GM12878 (cell line): ENCODE results near the gene DTNA. TPM values are rescaled to one million over a fixed set of nuclear protein-coding genes. Genes with fewer than 3 reads are reported as not detected.

Experiments used
- ATAC-seq: fragments of 200-7000 bp; cut with Tn5 transposase; 3 replicates; pipeline ENCODE4 v1.9.1; 2020; ENCODE audit warnings: mild to moderate bottlenecking, moderate library complexity
- BruUV-seq: library from RNA; stranded (reverse); fragments of 400-500 nt; replicated peaks from 2 replicates; lab custom pipeline; 2021; lab: Mats Ljungman, UMichigan
- CTCF ChIA-PET: fragments of 300-600 bp; sonication (Branson Sonifier 250); formaldehyde crosslinking; extraction: SDS; loops from one replicate; lab custom pipeline; 2021; ENCODE audit warnings: inconsistent platforms; lab: Yijun Ruan, JAX
- POLR2A ChIA-PET: fragments of 350-600 bp; formaldehyde crosslinking; extraction: SDS; loops from one replicate; lab custom pipeline; 2021; ENCODE audit warnings: inconsistent platforms; lab: Charles Lee
- RAD21 ChIA-PET: fragments of 300-600 bp; sonication (Branson Sonifier 250); formaldehyde crosslinking; loops from one replicate; lab custom pipeline; 2023; ENCODE audit warnings: antibody characterized with exemption; ENCODE audit not compliant: unreplicated experiment; lab: Charles Lee
- SMC1A ChIA-PET: fragments of 300-600 bp; sonication (Branson Sonifier 250); formaldehyde crosslinking; loops from one replicate; lab custom pipeline; 2023; ENCODE audit not compliant: unreplicated experiment, uncharacterized antibody; lab: Charles Lee
- DNase-seq: peaks from one replicate; pipeline ENCODE4 v3.0.0-alpha.2; 2011; ENCODE audit warnings: low read depth, low spot score
- FAIRE-seq: peaks from 3 replicates; lab custom pipeline; 2011; peaks lifted over from hg19 to GRCh38; lab: Jason Lieb, UNC
- H2AFZ ChIP-seq: 2 replicates; pipeline ENCODE4 v1.6.0; 2011; ENCODE audit warnings: low read depth, low read length, control low read depth; ENCODE audit not compliant: control insufficient read depth
- H3K27ac ChIP-seq: 2 replicates; pipeline ENCODE4 v1.5.1; 2011; ENCODE audit warnings: control low read depth; ENCODE audit not compliant: control insufficient read depth, insufficient read depth
- H3K27me3 ChIP-seq, 2 experiments: replicated peaks in 1 of 2; 2 replicates each; pipeline versions ENCODE4 v1.6.0 to v1.6.1; 2011; ENCODE audit warnings: low read length in 1 of 2; ENCODE audit not compliant: control insufficient read depth in 2 of 2, insufficient read depth in 2 of 2
- H3K36me3 ChIP-seq, 2 experiments: 2 replicates each; pipeline ENCODE4 v1.5.1; 2011; ENCODE audit warnings: low read length in 1 of 2; ENCODE audit not compliant: control insufficient read depth in 2 of 2, insufficient read depth in 2 of 2
- H3K4me1 ChIP-seq: 2 replicates; pipeline ENCODE4 v1.6.1; 2011; ENCODE audit warnings: mild to moderate bottlenecking, low read length, moderate library complexity, mixed read lengths; ENCODE audit not compliant: control insufficient read depth, insufficient read depth
- H3K4me2 ChIP-seq: 2 replicates; pipeline ENCODE4 v1.6.0; 2011; ENCODE audit warnings: control low read depth; ENCODE audit not compliant: control insufficient read depth, insufficient read depth
- H3K4me3 ChIP-seq: fragments of 200-600 bp; sonication (generic); 2 replicates; pipeline ENCODE4 v1.5.1; 2016
- H3K79me2 ChIP-seq: 2 replicates; pipeline ENCODE4 v1.6.0; 2011; ENCODE audit warnings: low read length; ENCODE audit not compliant: control insufficient read depth, insufficient read depth
- H3K9ac ChIP-seq: 2 replicates; pipeline ENCODE4 v1.8.0; 2011; ENCODE audit warnings: low read length, control low read depth, mixed read lengths; ENCODE audit not compliant: control insufficient read depth, insufficient read depth
- H3K9me3 ChIP-seq: replicated peaks from 3 replicates; pipeline ENCODE4 v1.5.1; 2011; ENCODE audit warnings: mild to moderate bottlenecking, low read length; ENCODE audit not compliant: control insufficient read depth, insufficient read depth
- H4K20me1 ChIP-seq: 2 replicates; pipeline ENCODE4 v1.6.0; 2011; ENCODE audit not compliant: control insufficient read depth, insufficient read depth
- CREB1 ChIP-seq: IDR thresholded peaks from 2 replicates; pipeline ENCODE4 v1.6.1; 2012; ENCODE audit warnings: low read depth, mild to moderate bottlenecking, inconsistent platforms
- CTCF ChIP-seq, 3 experiments: IDR thresholded peaks in 2 of 3; conservative IDR thresholded peaks in 1 of 3; 2 replicates each; pipeline ENCODE4 v1.5.1; 2011; ENCODE audit warnings: low read depth in 3 of 3, low read length in 3 of 3, mild to moderate bottlenecking in 3 of 3, control low read depth in 2 of 3, moderate library complexity in 2 of 3, inconsistent platforms in 1 of 3, mixed read lengths in 1 of 3; ENCODE audit not compliant: control insufficient read depth in 2 of 3, insufficient read depth in 1 of 3; ENCODE audit errors: extremely low read depth in 1 of 3
- EGR1 ChIP-seq, 2 experiments: IDR thresholded peaks; 1 replicate in 1 of 2; 2 replicates in 1 of 2; pipeline ENCODE4 v1.6.1; 2011 to 2012; ENCODE audit warnings: low read depth in 2 of 2, low read length in 2 of 2, borderline replicate concordance in 1 of 2, mild to moderate bottlenecking in 1 of 2, moderate library complexity in 1 of 2
- FOS ChIP-seq: IDR thresholded peaks from 3 replicates; pipeline ENCODE4 v1.6.1; 2011; ENCODE audit warnings: borderline replicate concordance; ENCODE audit not compliant: insufficient read length; ENCODE audit errors: extremely low read depth
- IRF5 ChIP-seq: fragments of 450-650 bp; IDR thresholded peaks from 2 replicates; pipeline ENCODE4 v1.6.1; 2017; ENCODE audit warnings: borderline replicate concordance
- NFYA ChIP-seq: IDR thresholded peaks from 2 replicates; pipeline ENCODE4 v1.6.1; 2011; ENCODE audit warnings: low read depth, mild to moderate bottlenecking, low read length, improper control_type of control experiment, borderline replicate concordance
- NR2C2 ChIP-seq: IDR thresholded peaks from 2 replicates; pipeline ENCODE4 v1.6.1; 2011; ENCODE audit warnings: borderline replicate concordance, low read depth; ENCODE audit not compliant: control insufficient read depth, insufficient read length
- RFX5 ChIP-seq: IDR thresholded peaks from 2 replicates; pipeline ENCODE4 v1.6.1; 2011; ENCODE audit warnings: low read depth, low read length, improper control_type of control experiment
- SRF ChIP-seq, 2 experiments: IDR thresholded peaks; 2 replicates each; pipeline ENCODE4 v1.6.1; 2011; ENCODE audit warnings: low read depth in 2 of 2, low read length in 2 of 2, mild to moderate bottlenecking in 1 of 2, moderate library complexity in 1 of 2
- SUZ12 ChIP-seq: fragments of 200-600 bp; sonication (generic); IDR thresholded peaks from one replicate; pipeline ENCODE4 v1.6.1; 2018; ENCODE audit warnings: antibody characterized with exemption, mild to moderate bottlenecking; ENCODE audit not compliant: unreplicated experiment
- YBX1 ChIP-seq: fragments of 450-650 bp; IDR thresholded peaks from 2 replicates; pipeline ENCODE4 v1.6.1; 2016; ENCODE audit warnings: antibody characterized with exemption
- ZBED1 ChIP-seq: IDR thresholded peaks from 2 replicates; pipeline ENCODE4 v1.6.1; 2016; ENCODE audit warnings: borderline replicate concordance
- ZBTB11 ChIP-seq: fragments of 450-650 bp; formaldehyde crosslinking; IDR thresholded peaks from 2 replicates; pipeline ENCODE4 v1.5.0; 2022; ENCODE audit warnings: mild to moderate bottlenecking, missing genetic modification characterization
- ZBTB33 ChIP-seq: fragments of 450-650 bp; IDR thresholded peaks from 2 replicates; pipeline ENCODE4 v1.6.1; 2017; ENCODE audit warnings: mild to moderate bottlenecking
- ZNF274 ChIP-seq: IDR thresholded peaks from one replicate; pipeline ENCODE4 v1.8.0; 2011; ENCODE audit not compliant: insufficient read length, insufficient read depth
- WGBS: methylation state at CpG from one replicate; pipeline ENCODE4 v1.1.6; 2016; ENCODE audit warnings: low lambda C conversion rate; ENCODE audit not compliant: insufficient replicate concordance, insufficient coverage; ENCODE audit errors: missing lambda C conversion rate; 5-methylcytosine and 5-hydroxymethylcytosine counted together
- in situ Hi-C: fragments of 300-500 bp; cut with MboI; formaldehyde crosslinking; loops from 9 replicates; pipeline ENCODE4 v1.14.3; 2018; ENCODE audit warnings: mixed read lengths
- intact Hi-C: fragments of 100-400 bp; cut with micrococcal nuclease; formaldehyde crosslinking; loops from one replicate; pipeline ENCODE4 v1.14.2; 2022; ENCODE audit not compliant: unreplicated experiment
- polyA plus RNA-seq, 11 experiments: library from polyadenylated mRNA; depleted of rRNA in 4 of 11; unstranded in 6 of 11; stranded (reverse) in 5 of 11; fragments of >200 nt; fragmentation: Nextera tagmentation in 4 of 11; fragmentation: Illumina TruSeq in 1 of 11; extraction: Ambion mirVana in 4 of 11; extraction: Trizol in 1 of 11; gene quantifications; 1 replicate in 1 of 11; 2 replicates in 10 of 11; pipeline versions ENCODE4 v1.2.1 to v1.2.3, GENCODE V29; 2011 to 2016; ENCODE audit warnings: inconsistent platforms in 2 of 11, missing spikeins in 2 of 11, low read depth in 1 of 11
- total RNA-seq, 4 experiments: library from RNA; depleted of rRNA in 3 of 4; stranded (reverse); fragments of >200 nt in 3 of 4; fragmentation: Illumina TruSeq in 1 of 4; extraction: Trizol in 1 of 4; gene quantifications; 2 replicates each; pipeline versions ENCODE4 v1.2.1 to v1.2.3, GENCODE V29; 2013 to 2021

The DTNA gene
- total and polyA plus RNA-seq, 10 of the 15 experiments (the other 5 are each of a cell fraction or from before 2014, with no cell fraction given) = 0.26 to 8.6 (median 0.53) TPM

- ChIA-PET POLR2A (no interaction called here), SMC1A (interaction anchor here (0.5 to 1.3 kb wide), 3 partner anchors 19 to 518 kb away, joined by 3 to 4 read pairs (median 3); no protein-coding TSS in a partner anchor), RAD21 (interaction anchor here (2.2 kb wide), 1 partner anchor 147 kb away, joined by 10 read pairs; no protein-coding TSS in a partner anchor), CTCF (interaction anchor here (1.0 to 1.3 kb wide), 3 partner anchors 20 to 146 kb away, joined by 3 to 5 read pairs (median 5); no protein-coding TSS in a partner anchor)
- ATAC-seq (no peak), DNase-seq (no peak), FAIRE-seq (no peak)
- H3K4me2 ChIP-seq = no peak overlapping the region
- no peaks in the 10 kb centered on the region for H3K27me3 ChIP-seq
- no peak overlapping the region for H3K4me3 ChIP-seq
- no peaks in the 10 kb centered on the region for H4K20me1 ChIP-seq
- H3K4me1 ChIP-seq = no peaks in the 10 kb centered on the region
- no peak overlapping the region for H2AFZ ChIP-seq
- no peaks in the 10 kb centered on the region for H3K36me3 ChIP-seq
- WGBS = 42% methylated on average over 1 of the region's 1 CpG
- intact Hi-C loops (no loop called here), in situ Hi-C loops (no loop called here)
- no peak overlapping the region for H3K9ac ChIP-seq
- H3K27ac ChIP-seq = no peak overlapping the region
- no peaks in the 10 kb centered on the region for H3K9me3 ChIP-seq
- no peaks in the 10 kb centered on the region for H3K79me2 ChIP-seq
- BruUV-seq = no TSS peak
- TF ChIP-seq CTCF (IDR thresholded peaks at IDR 0.05 in 2 of 3, conservative IDR thresholded peaks at IDR 0.05 in 1 of 3; ENCODE audit: control insufficient read depth in 2 of 3, extremely low read depth in 1 of 3, insufficient read depth in 1 of 3, low read depth in 3 of 3, low read length in 3 of 3) (no peak), NR2C2 (no peak), SUZ12 (no peak), ZNF274 (no peak), YBX1 (no peak), ZBTB11 (no peak), FOS (no peak), IRF5 (no peak), ZBTB33 (no peak), ZBED1 (no peak), RFX5 (no peak), SRF (IDR thresholded peaks at IDR 0.05; ENCODE audit: low read depth in 2 of 2, low read length in 2 of 2) (no peak), EGR1 (IDR thresholded peaks at IDR 0.05; ENCODE audit: borderline replicate concordance in 1 of 2, low read depth in 2 of 2, low read length in 2 of 2) (no peak), NFYA (no peak), CREB1 (no peak)
Measured at GRCh38 chr18:34808389-34808788, 98.3 kb downstream of the DTNA start.
